ENCODE data around the gene SLC25A24. TPM values are rescaled to one million over a fixed set of nuclear protein-coding genes. Genes with fewer than 3 reads are reported as not detected.

The SLC25A24 gene
- total and polyA plus RNA-seq, 9 of the 15 experiments (the other 6 are each of a cell fraction or from before 2014, with no cell fraction given) = 6.9 to 34.9 (median 25.4) TPM

- TF ChIP-seq MGA (IDR thresholded peaks at IDR 0.05) = peak; percentile 87
- TF ChIP-seq TAF1 (IDR thresholded peaks at IDR 0.05; ENCODE audit: control insufficient read depth, extremely low read depth, insufficient read depth, low read length, severe bottlenecking) = peak; percentile 68
- no peak; the same call in 1 of the 2 replicates for TF ChIP-seq NKRF (IDR thresholded peaks at IDR 0.05; ENCODE audit: borderline replicate concordance)
- no peak for TF ChIP-seq DEAF1 (CRISPR knock-in tag; IDR thresholded peaks at IDR 0.05)
- TF ChIP-seq ZBTB2 (IDR thresholded peaks at IDR 0.05) = 0 out of 2 replicates have a peak, but pooled peaks have one; percentile 31
- no peak for TF ChIP-seq MYBL2 (IDR thresholded peaks at IDR 0.05; ENCODE audit: low read depth)
- TF ChIP-seq MYBL2 (CRISPR knock-in tag; IDR thresholded peaks at IDR 0.05; ENCODE audit: borderline replicate concordance) = 0 out of 2 replicates have a peak, but pooled peaks have one; percentile 29
- no peak for TF ChIP-seq PHF21A (IDR thresholded peaks at IDR 0.05; ENCODE audit: borderline replicate concordance, low read depth)
Observed at GRCh38 chr1:108199781-108200686, at the start of gene SLC25A24 (continued).

Data from K562 (cell line).